ENCODE measurements around the gene DAGLA.
"Not testable (repeated sequence)": the region's sequence is repeated elsewhere in the genome, so short reads cannot be mapped to it uniquely, and the experiment has no call there.

The DAGLA gene

GRCh38 chr11:61642162-61642561 is 38.0 kb upstream of the DAGLA start:
- no peak overlapping the region for H3K4me3 ChIP-seq (ENCODE audit: low read depth, low read length)
- no peak for DNase-seq (ENCODE audit: low read depth)
- no peak for TF ChIP-seq CTCF (conservative IDR thresholded peaks at IDR 0.05; ENCODE audit: low read depth, low read length)

GRCh38 chr11:61645179-61645868 is 34.9 kb upstream of the DAGLA start:
- no peak overlapping the region for H3K4me3 ChIP-seq (ENCODE audit: low read depth, low read length)
- TF ChIP-seq CTCF (conservative IDR thresholded peaks at IDR 0.05; ENCODE audit: low read depth, low read length): no peak
- no peak for DNase-seq (ENCODE audit: low read depth)

GRCh38 chr11:61647529-61647928 is 32.7 kb upstream of the DAGLA start:
- DNase-seq (ENCODE audit: low read depth): no peak
- no peak for TF ChIP-seq CTCF (conservative IDR thresholded peaks at IDR 0.05; ENCODE audit: low read depth, low read length)
- no peak overlapping the region for H3K4me3 ChIP-seq (ENCODE audit: low read depth, low read length)

- no peak overlapping the region for H3K4me3 ChIP-seq (ENCODE audit: low read depth, low read length)
- no peak for TF ChIP-seq CTCF (conservative IDR thresholded peaks at IDR 0.05; ENCODE audit: low read depth, low read length)
- no peak for DNase-seq (ENCODE audit: low read depth)
Observed at GRCh38 chr11:61650781-61651571, 29.2 kb upstream of the DAGLA start.

GRCh38 chr11:61652135-61652534 is 28.1 kb upstream of the DAGLA start:
- no peak for DNase-seq (ENCODE audit: low read depth)
- H3K4me3 ChIP-seq (ENCODE audit: low read depth, low read length): no peak overlapping the region
- no peak for TF ChIP-seq CTCF (conservative IDR thresholded peaks at IDR 0.05; ENCODE audit: low read depth, low read length)

GRCh38 chr11:61654397-61654829 is 25.8 kb upstream of the DAGLA start:
- DNase-seq (ENCODE audit: low read depth): no peak
- no peak overlapping the region for H3K4me3 ChIP-seq (ENCODE audit: low read depth, low read length)
- no peak for TF ChIP-seq CTCF (conservative IDR thresholded peaks at IDR 0.05; ENCODE audit: low read depth, low read length)

- not testable (repeated sequence) for H3K4me3 ChIP-seq (ENCODE audit: low read depth, low read length); DNase-seq (ENCODE audit: low read depth)
Observed at GRCh38 chr11:61655266-61656159, 24.7 kb upstream of the DAGLA start.
